COR-L47 (cell line): ENCODE measurements around the gene MCM10.
A peak's percentile ranks its signal among the peaks of the same experiment; 100 is the strongest.
"Not testable (repeated sequence)": the region's sequence is repeated elsewhere in the genome, so short reads cannot be mapped to it uniquely, and the experiment has no call there.

Experiments
- DNase-seq: peaks from one replicate; lab custom pipeline; 2025; lab: John Stamatoyannopoulos, UW

MCM10 gene

GRCh38 chr10:13160934-13161856, at the start of gene MCM10:
Gene MCM10, plus strand, starts transcription at chr10:13161558. Its CDS starts 2,645 bp downstream, at chr10:13164203.
- DNase-seq: peak; percentile 96

GRCh38 chr10:13113544-13113943, 47.8 kb upstream of the MCM10 start:
- DNase-seq: no peak

- no peak for DNase-seq
Observed at GRCh38 chr10:13115832-13116803, 45.2 kb upstream of the MCM10 start.

- DNase-seq: no peak
Observed at GRCh38 chr10:13117841-13118783, 43.2 kb upstream of the MCM10 start.

GRCh38 chr10:13118784-13119410, 42.5 kb upstream of the MCM10 start:
- no peak for DNase-seq

- DNase-seq: no peak
Observed at GRCh38 chr10:13120786-13121499, 40.4 kb upstream of the MCM10 start.

GRCh38 chr10:13121500-13121854, 39.9 kb upstream of the MCM10 start:
- no peak for DNase-seq

GRCh38 chr10:13136651-13137050, 24.7 kb upstream of the MCM10 start:
- DNase-seq: no peak

- DNase-seq: no peak
Observed at GRCh38 chr10:13139150-13139549, 22.2 kb upstream of the MCM10 start.

- DNase-seq: no peak
Observed at GRCh38 chr10:13139676-13140075, 21.7 kb upstream of the MCM10 start.

GRCh38 chr10:13140627-13141190, 20.6 kb upstream of the MCM10 start:
- no peak for DNase-seq

- no peak for DNase-seq
Observed at GRCh38 chr10:13143766-13144165, 17.6 kb upstream of the MCM10 start.

GRCh38 chr10:13144814-13145213, 16.5 kb upstream of the MCM10 start:
- DNase-seq: no peak

GRCh38 chr10:13146379-13146778, 15.0 kb upstream of the MCM10 start:
- DNase-seq: no peak

- no peak for DNase-seq
Observed at GRCh38 chr10:13147161-13147560, 14.2 kb upstream of the MCM10 start.

GRCh38 chr10:13152296-13152695, 9.1 kb upstream of the MCM10 start:
- DNase-seq: no peak

- DNase-seq: not testable (repeated sequence)
Observed at GRCh38 chr10:13155860-13156259, 5.5 kb upstream of the MCM10 start.

- no peak for DNase-seq
Observed at GRCh38 chr10:13158401-13158800, 3.0 kb upstream of the MCM10 start.

GRCh38 chr10:13161857-13162271, 506 bp downstream of the MCM10 start:
- no peak for DNase-seq

GRCh38 chr10:13163859-13164258, 2.5 kb downstream of the MCM10 start:
- DNase-seq: no peak
